GM12878 (cell line): ENCODE measurements around the gene KHK.

Experiments
- ATF2 ChIP-seq: IDR thresholded peaks from 2 replicates; pipeline ENCODE4 v1.6.1; 2012; ENCODE audit warnings: low read length, inconsistent platforms
- ETV6 ChIP-seq, 2 experiments: fragments of 450-650 bp in 1 of 2; IDR thresholded peaks in 1 of 2; conservative IDR thresholded peaks in 1 of 2; 2 replicates each; pipeline ENCODE4 v1.6.1; 2014; ENCODE audit warnings: antibody characterized with exemption in 1 of 2, borderline replicate concordance in 1 of 2, low read depth in 1 of 2, mild to moderate bottlenecking in 1 of 2, moderate library complexity in 1 of 2

- TF ChIP-seq ATF2 (no peak), ETV6 (conservative IDR thresholded peaks at IDR 0.05 in 1 of 2, IDR thresholded peaks at IDR 0.05 in 1 of 2; ENCODE audit: borderline replicate concordance in 1 of 2, low read depth in 1 of 2) (no peak)
Observed at GRCh38 chr2:27080603-27080936, 6.0 kb upstream of the KHK start.
